IPS DF 4.7 (cell line): Measurements from ENCODE around the gene FCGR3A.
"Not testable (repeated sequence)": the region's sequence is repeated elsewhere in the genome, so short reads cannot be mapped to it uniquely, and the experiment has no call there.

Experiments
- DNase-seq: peaks from one replicate; pipeline ENCODE4 v3.0.0-alpha.2; 2013; ENCODE audit warnings: low spot score; ENCODE audit errors: extremely low read depth

The FCGR3A gene

GRCh38 chr1:161549652-161550051, at the start of gene FCGR3A:
FCGR3A (minus strand) TSS chr1:161549818; CDS start chr1:161549736, 82 bp downstream.
- DNase-seq: no peak

- not testable (repeated sequence) for DNase-seq
Measured at GRCh38 chr1:161597077-161597476, 47.5 kb upstream of the FCGR3A start.

- DNase-seq: not testable (repeated sequence)
Measured at GRCh38 chr1:161595583-161595982, 46.0 kb upstream of the FCGR3A start.

GRCh38 chr1:161595173-161595572, 45.6 kb upstream of the FCGR3A start:
- not testable (repeated sequence) for DNase-seq

- DNase-seq: not testable (repeated sequence)
Measured at GRCh38 chr1:161594269-161594984, 44.8 kb upstream of the FCGR3A start.

- DNase-seq: not testable (repeated sequence)
Measured at GRCh38 chr1:161593092-161593755, 43.6 kb upstream of the FCGR3A start.

GRCh38 chr1:161592586-161592985, 43.0 kb upstream of the FCGR3A start:
- not testable (repeated sequence) for DNase-seq

GRCh38 chr1:161589920-161590319, 40.3 kb upstream of the FCGR3A start:
- not testable (repeated sequence) for DNase-seq

- DNase-seq: not testable (repeated sequence)
Measured at GRCh38 chr1:161589365-161589764, 39.7 kb upstream of the FCGR3A start.

- not testable (repeated sequence) for DNase-seq
Measured at GRCh38 chr1:161588596-161588995, 39.0 kb upstream of the FCGR3A start.

GRCh38 chr1:161582882-161583281, 33.3 kb upstream of the FCGR3A start:
- DNase-seq: not testable (repeated sequence)

- DNase-seq: not testable (repeated sequence)
Measured at GRCh38 chr1:161580879-161581537, 31.4 kb upstream of the FCGR3A start.

- not testable (repeated sequence) for DNase-seq
Measured at GRCh38 chr1:161579856-161580507, 30.4 kb upstream of the FCGR3A start.

- DNase-seq: not testable (repeated sequence)
Measured at GRCh38 chr1:161576676-161577075, 27.1 kb upstream of the FCGR3A start.

- not testable (repeated sequence) for DNase-seq
Measured at GRCh38 chr1:161571703-161572102, 22.1 kb upstream of the FCGR3A start.

- not testable (repeated sequence) for DNase-seq
Measured at GRCh38 chr1:161566602-161566960, 17.0 kb upstream of the FCGR3A start.

GRCh38 chr1:161563522-161563921, 13.9 kb upstream of the FCGR3A start:
- DNase-seq: not testable (repeated sequence)

GRCh38 chr1:161562441-161562840, 12.8 kb upstream of the FCGR3A start:
- not testable (repeated sequence) for DNase-seq

GRCh38 chr1:161560960-161561715, 11.5 kb upstream of the FCGR3A start:
- DNase-seq: not testable (repeated sequence)

- DNase-seq: not testable (repeated sequence)
Measured at GRCh38 chr1:161557506-161558450, 8.2 kb upstream of the FCGR3A start.
